NCI-H2196 (cell line): ENCODE data around the gene SYT1.
A peak's percentile ranks its signal among the peaks of the same experiment; 100 is the strongest.
"Not testable (repeated sequence)": the region's sequence is repeated elsewhere in the genome, so short reads cannot be mapped to it uniquely, and the experiment has no call there.

Experiments used
- DNase-seq: peaks from one replicate; lab custom pipeline; 2025; ENCODE audit not compliant: unreplicated experiment; lab: John Stamatoyannopoulos, UW

SYT1 gene

DNA sequence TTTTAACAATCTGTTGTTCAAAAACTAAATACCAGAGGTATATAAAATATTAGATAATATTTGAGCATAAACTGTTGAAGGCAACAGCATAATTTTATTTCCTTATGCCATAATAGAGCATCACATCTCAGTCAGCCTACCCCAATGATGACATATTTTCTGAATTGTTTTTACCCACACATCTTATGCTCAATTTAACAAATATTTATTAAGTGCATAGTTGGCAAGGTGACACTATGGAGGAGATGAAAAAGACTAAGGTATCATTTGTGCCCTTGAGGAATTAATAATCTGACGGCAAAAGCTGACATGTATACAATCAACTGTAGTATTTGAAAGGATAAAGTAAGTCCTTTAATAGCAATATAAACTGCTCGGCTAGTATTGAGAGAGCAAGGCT lies 102.4 kb downstream of the SYT1 start:
- no peak for DNase-seq

DNA sequence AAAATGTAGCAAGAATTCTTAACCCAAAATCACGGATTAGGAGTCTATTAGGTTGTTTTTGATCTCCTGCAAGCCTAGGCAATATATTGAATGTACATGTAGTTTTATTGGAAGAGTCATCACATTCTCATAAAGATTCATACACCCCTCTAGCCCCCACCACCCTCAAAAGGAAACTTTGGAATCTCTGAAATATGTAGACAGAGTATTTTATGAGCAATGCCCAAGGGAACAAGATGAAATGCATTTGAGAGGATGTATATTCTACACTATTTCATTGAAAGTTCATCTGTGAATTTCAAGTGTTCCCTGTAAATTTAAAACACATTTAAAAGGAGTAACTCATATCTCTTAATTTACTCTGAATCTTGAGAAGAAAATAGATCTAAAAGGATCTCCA lies 103.7 kb downstream of the SYT1 start:
- DNase-seq, result no peak

DNA sequence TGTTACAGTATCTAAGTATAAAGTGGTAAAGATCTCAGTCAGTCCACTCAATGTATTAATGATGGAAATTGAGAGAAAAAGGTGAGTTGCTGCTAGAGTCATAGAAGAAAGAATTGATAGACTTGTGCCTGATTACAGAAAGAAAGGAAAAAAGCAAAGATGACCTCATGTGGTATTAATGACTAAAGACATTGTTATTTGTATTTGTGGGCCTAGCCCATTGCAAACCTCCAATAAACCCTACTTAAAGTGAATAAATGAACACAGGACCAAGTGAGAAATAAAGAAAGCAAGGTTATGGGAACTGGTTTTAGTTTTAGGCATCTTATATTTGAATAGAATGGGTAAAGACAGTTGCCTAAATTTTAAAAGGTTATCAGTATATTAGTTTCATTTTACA lies 105.5 kb downstream of the SYT1 start:
- DNase-seq, result no peak

DNA sequence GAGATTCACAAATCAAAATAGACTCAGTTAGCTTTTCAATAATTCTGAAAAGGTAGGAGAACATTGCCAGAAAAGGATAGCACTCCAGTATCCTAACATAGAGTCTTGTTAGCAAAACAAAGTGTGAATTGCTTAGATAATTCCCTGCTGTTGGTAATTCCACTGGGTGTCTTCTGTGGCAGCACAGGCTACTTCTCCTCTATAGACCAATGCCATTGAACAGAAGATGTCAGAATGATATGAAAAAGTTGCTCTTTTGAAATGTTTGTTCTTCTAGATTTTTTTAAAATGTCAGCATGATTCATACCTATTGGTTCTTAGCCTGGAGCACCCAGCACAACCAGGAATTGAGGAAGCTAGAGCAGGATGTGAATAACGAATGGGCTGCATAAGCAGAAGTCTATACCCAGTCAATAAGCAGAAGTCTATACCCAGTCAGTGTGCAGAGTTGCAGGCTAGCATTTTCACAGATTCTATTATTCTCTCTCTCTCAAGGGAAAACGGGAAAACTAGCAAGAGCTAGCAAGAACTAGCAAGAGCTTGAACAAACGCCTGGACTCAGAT lies 112.8 kb downstream of the SYT1 start:
- DNase-seq, result no peak

DNA sequence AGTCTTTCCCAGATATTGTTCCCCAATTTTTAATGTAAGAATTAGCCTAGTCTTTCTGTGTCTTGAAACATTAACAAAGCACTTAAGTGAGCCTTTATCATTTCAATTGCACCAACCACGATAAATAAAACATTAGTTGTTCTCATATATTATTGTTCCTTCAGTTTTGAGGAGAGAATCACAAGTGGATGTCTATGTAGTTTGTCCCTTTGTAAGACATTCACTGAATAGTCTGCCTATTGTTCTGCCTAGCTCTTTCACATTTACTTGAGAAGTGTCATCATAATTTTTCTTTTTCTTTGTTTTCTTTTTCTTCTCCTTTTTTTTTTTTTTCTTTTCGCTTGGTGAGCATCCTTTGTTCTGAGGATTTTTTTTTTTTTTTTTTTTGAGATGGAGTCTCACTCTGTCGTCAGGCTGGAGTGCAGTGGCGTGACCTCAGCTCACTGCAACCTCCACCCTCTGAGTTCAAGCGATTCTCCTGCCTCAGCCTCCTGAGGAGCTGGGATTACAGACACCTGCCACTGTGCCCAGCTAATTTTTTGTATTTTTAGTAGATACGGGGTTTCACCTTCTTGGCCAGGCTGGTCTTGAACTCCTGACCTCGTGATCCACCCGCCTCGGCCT lies 129.7 kb downstream of the SYT1 start:
- no peak for DNase-seq

DNA sequence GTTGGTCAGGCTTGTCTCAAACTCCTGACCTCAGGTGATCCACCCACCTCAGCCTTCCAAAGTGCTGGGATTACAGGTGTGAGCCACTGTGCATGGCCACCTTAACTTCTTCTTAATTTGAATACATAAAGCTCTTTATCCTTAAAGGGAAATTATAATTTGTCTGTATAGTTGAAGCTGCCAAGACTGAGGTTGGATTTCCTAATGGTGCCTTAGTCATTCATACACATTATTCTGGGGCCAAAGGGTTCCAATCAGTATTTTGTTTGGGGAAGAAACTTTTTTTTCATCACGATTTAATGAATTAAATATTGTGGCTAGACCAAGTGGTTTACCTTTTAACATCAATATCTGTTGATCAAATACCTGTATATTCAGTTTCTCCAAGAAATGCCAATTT lies 135.9 kb downstream of the SYT1 start:
- DNase-seq, result no peak

DNA sequence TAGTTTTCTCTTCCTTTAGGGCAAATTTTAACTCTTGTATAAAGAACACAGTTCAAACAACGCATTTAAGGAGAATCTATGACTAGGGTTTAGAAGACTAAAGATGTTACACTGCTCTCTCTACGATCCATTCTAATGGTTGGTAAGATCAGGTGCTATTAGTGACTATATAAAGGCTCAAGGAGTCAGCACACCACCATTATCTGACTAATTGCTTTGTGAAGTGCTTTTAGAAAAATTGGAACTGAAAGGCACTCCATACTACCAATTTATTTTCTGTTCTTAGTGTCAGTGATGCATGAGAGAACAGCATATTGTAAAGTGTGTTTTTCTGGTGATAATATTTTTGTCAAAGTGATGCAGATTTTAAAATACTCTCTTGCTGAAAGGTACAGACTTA lies 136.8 kb downstream of the SYT1 start:
- no peak for DNase-seq

DNA sequence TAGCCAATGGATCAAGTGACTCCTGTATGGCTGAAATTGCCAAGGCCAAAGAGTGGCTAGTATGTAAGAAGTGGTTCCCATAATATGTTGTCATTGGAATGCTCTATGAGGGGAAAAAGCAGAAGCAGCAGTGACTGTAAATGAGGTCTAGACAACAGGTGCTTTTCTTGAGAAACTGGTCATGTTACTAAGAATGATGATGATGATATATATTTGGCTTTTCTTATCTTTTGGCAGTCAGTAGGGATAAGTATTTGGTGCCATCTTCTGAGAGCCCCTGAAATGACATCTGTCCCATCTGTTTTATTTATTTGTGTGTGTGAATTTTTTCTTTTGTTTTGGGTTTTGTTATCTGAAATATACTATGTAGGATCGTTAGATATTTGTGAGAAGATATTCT lies 141.7 kb downstream of the SYT1 start:
- no peak for DNase-seq

DNA sequence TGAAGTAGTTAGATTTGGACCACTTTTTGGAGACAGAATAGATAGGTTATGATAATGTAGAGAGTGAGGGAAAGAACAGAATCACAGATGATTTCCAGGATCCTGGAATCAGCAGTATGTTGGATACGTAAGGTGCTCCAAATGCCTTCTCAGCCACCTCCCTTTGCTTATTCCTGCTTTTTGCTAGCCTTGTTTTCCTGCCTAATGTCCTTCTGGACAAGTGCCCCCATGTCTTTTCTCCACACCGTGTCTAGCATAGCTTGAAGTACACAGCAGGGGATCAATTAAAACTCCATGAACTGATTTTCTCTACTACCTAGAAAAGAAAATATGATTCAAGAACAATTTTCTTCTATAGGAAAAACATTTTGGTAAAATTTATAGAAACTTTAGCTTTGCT lies 144.0 kb downstream of the SYT1 start:
- DNase-seq, result no peak

DNA sequence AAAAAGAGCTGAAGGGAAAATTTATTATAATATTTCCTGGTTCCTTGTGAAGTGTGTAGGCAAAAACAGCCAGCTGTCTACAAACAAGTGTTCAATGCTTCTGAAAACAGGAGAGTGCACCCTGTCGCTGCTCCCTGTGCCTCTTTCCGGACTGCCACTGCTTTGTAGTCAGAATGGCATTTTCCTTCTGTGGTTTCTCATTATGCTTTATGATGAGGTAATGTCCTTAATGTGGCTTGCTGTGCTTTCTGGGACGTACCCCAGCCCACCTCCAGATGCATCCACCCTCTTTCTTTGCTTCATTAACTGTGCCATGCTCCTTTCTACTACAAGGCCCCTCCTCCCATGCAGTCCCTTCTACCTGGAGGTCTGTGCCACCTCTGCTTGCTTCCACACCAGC lies 148.1 kb downstream of the SYT1 start:
- DNase-seq, result no peak

DNA sequence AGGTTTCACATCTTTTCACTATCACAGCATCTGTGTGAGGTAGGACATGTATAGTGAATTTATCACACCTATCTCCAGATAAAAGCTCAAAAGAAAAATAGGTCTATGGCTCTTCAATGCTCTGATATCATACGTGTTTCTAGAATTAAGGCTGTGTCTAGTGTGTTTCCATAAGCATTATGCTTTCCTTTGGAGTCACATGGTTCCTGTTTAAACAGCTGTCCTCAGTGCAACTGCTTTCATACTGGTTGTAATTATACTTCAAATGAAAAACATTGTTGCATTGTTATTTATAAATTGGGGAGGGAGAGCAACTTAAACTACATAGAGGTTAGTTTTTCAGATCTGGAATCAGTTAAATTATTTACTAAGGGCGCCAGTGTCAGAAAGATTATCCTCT lies 151.6 kb downstream of the SYT1 start:
- peak; percentile 42 for DNase-seq

DNA sequence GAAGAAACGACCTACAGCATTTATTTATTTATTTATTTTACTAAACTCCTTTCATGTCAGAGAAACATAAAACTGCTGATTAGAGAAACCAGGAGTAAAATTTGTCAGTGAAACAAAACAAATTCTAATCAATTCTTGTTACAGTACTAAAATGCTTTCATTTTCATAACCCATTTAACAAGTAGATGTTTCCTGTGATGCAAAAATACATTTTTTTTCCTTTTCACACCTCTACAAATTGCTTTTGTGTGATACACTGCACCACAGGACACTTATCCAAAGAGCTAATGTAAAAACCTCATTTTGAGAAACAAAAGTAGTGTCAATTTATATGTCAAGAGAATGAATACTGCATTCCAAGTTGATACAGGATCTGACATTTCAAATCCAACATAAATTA lies 155.1 kb downstream of the SYT1 start:
- DNase-seq, result no peak

DNA sequence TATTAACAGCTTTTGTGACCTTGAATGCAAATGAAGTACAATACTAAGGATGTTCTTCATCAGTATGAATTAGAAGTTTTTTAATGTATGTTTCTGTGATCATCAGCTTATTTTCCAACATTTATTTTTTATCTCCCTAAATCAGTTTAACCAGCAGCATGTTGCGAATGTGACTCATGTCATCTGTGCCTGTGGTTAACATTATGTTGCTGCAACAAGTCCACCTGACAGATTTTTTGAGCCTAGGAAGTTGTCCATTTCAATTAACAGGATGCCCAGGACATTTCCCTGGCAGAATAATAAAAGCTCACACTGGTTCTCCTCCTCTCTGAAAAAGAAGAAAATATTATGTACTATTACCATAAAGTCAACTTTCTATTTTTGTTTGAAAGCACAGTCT lies 155.5 kb downstream of the SYT1 start:
- no peak for DNase-seq

DNA sequence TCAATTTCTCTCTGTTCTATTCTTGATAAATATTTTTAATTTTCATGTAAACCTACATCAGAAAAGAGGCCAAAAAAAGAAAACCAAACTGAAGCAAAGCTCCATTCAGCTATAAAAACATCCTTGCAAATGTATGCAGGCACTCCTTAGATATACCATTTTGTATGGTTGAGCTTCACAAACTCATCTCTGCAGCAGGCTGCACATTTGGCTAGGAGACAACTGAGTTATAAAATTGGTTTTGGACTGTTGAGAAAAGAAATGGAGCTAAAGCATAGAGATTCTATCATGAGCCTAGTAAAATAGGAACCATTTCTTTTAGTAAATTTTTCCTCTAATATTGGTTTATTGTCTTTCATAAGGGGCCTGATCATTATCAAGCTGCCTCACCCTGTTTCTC lies 156.4 kb downstream of the SYT1 start:
- DNase-seq, result no peak

DNA sequence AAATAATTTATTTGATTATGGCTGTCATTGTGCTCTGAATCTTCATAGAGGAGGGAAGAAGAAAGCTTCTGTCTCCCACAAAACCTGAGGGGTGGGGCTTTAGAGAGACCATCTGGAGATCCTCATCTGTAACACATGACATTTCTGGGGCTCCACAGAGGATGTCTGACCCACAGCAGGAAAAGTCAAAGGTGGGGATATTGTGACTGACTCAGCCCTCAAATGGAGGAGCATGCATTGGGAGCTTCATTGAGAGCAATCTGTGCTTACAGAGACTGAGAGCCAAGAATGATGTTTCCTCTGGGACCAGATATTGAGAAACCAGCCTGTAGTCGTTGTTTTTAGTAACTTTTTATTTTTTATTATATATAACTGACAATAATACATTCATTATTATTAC lies 158.7 kb downstream of the SYT1 start:
- no peak for DNase-seq

DNA sequence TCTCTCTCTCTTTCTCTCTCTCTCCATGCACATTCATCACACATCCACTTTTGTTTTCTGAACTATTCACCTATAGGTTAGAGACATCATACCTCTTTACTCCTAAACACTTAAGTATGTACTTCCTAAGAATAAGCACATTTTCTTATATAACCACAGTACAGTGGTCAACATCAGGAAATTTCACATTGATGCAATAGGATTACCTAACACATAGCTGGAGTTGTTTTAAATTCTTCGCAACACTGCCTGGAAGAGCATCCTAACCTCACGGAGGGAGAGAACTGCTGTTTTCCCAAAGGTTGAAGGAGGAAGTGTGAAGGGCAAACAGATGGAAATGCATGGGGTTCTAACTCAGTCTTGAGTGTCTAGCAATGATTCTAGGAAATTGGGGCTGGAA lies 159.2 kb downstream of the SYT1 start:
- DNase-seq, result no peak

DNA sequence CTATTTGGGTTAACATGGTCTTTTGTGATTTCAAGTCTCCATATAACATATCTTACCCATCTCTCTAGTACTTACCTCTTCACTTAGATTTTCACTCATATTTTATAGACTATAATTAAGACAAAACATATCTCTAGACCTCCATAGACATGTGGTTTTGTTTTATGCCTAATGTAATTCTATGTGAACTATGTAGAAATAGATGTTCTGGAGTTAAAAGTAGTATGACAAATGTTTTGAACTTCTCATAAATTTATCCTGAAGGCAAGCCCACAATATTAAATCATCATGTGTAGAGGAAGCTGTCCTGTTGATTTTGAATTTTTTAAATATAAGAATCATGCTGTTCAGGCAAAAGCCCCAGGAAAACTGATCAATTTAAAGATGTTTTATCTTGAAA lies 169.2 kb downstream of the SYT1 start:
- DNase-seq, result no peak

DNA sequence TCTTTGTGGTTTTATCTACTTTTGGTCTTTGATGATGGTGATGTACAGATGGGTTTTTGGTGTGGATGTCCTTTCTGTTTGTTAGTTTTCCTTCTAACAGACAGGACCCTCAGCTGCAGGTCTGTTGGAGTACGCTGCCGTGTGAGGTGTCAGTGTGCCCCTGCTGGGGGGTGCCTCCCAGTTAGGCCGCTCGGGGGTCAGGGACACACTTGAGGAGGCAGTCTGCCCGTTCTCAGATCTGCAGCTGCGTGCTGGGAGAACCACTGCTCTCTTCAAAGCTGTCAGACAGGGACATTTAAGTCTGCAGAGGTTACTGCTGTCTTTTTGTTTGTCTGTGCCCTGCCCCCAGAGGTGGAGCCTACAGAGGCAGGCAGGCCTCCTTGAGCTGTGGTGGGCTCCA lies 180.2 kb downstream of the SYT1 start:
- not testable (repeated sequence) for DNase-seq

DNA sequence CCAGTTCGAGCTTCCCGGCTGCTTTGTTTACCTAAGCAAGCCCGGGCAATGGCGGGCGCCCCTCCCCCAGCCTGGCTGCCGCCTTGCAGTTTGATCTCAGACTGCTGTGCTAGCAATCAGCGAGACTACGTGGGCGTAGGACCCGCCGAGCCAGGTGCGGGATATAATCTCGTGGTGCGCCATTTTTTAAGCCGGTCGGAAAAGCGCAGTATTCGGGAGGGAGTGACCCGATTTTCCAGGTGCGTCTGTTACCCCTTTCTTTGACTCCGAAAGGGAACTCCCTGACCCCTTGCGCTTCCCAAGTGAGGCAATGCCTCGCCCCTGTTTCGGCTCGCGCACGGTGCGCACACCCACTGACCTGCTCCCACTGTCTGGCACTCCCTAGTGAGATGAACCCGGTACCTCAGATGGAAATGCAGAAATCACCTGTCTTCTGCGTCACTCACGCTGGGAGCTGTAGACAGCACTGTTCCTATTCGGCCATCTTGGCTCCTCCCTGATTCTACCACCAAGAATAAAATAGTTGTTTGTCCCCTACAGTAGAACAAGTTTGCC lies 180.7 kb downstream of the SYT1 start:
- not testable (repeated sequence) for DNase-seq

DNA sequence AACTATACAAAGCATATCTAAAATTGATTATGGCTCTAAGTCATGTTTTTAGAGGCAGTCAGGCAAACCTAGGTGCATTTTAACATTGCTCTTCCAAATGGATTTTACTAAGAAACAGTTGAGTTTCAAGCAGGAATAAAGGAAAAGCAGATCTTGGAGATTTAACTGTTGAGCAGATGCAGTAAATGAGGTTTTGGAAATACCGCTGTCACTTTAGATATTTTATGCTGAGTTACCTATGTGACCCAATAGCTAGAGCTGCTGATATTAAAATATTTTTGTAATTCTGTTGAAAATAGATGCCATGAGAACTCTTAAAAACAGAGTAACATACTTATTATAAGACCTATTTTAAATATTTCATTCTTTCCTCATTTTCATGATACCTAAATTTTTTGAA lies 181.4 kb downstream of the SYT1 start:
- no peak for DNase-seq

DNA sequence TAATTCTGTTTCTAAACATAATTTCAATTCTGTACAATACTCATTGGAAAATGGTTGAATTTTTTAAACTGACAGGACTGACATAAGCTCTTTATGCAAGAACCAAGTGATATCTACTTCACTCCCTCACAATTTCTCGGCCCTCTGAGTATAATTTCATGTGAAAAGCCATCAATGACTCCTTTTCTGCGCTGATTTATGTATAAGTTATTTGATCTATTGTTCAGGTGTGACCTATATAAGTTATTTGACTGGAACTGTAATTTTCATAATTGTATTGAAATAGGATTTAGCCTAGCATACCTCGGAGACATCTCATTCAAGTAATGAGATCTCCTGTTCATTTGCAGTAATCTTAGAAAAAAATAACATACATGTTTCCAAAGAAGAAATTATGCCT lies 184.4 kb downstream of the SYT1 start:
- no peak for DNase-seq

DNA sequence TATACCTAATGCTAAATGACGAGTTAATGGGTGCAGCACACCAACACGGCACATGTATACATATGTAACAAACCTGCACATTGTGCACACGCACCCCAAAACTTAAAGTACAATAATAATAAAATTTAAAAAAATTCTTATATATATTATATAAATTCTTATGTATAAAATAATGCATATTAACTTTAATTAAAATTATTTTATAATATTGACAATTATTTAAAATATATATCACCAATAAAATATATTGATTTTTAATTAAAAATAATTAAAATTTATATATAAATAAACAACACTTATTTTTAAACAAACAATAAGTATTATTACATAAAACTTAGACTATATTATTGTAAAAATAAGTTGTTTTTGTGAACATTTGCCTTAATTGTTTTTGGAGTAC lies 188.8 kb downstream of the SYT1 start:
- no peak for DNase-seq
